ENCODE data around the gene NPHP4. TPM values are rescaled to one million over a fixed set of nuclear protein-coding genes. Genes with fewer than 3 reads are reported as not detected.

The NPHP4 gene
- total RNA-seq, 2 experiments from 2014 or later, result 6.2 to 7.7 TPM

GRCh38 chr1:5909576-5910275 lies 82.5 kb downstream of the NPHP4 start:
- DNase-seq (no peak), ATAC-seq (ENCODE audit: poor library complexity) (no peak)
- Histone ChIP-seq H3K27ac (ENCODE audit: low read depth in 1 of 2, low read length in 2 of 2) (no peak overlapping the region), H3K4me1 (ENCODE audit: insufficient read depth, low read length) (no peaks in the 10 kb centered on the region), H3K36me3 (ENCODE audit: insufficient read depth, low read length) (peaks cover 10% of the 10 kb centered on the region), H3K9me3 (ENCODE audit: control insufficient read depth in 1 of 2, insufficient read depth in 1 of 2, low read length in 2 of 2) (no peaks in the 10 kb centered on the region), H3K4me3 (ENCODE audit: low read length) (no peak overlapping the region), H3K27me3 (ENCODE audit: control insufficient read depth in 1 of 2, insufficient read depth in 2 of 2, low read length in 2 of 2) (no peaks in the 10 kb centered on the region)
- intact Hi-C loops (cut with DNase I, micrococcal nuclease), result no loop called here
- H3K36me3 Mint-ChIP-seq (ENCODE audit: low read depth), result peaks cover 2% of the 10 kb centered on the region
- H3K4me3 Mint-ChIP-seq, result no peak overlapping the region
- no peaks in the 10 kb centered on the region for H3K4me1 Mint-ChIP-seq (ENCODE audit: low read depth)
- no peaks in the 10 kb centered on the region for H3K9me3 Mint-ChIP-seq
- H3K27ac Mint-ChIP-seq, result no peak overlapping the region
- no peaks in the 10 kb centered on the region for H3K27me3 Mint-ChIP-seq
- POLR2A ChIA-PET, result no interaction called here
- TF ChIP-seq CTCF (IDR thresholded peaks at IDR 0.05), result no peak
- CTCF ChIA-PET, result no interaction called here

GRCh38 chr1:5908461-5909375 lies 83.5 kb downstream of the NPHP4 start:
- intact Hi-C loops (cut with DNase I, micrococcal nuclease), result no loop called here
- POLR2A ChIA-PET, result no interaction called here

GRCh38 chr1:5907966-5908365 lies 84.3 kb downstream of the NPHP4 start:
- Histone ChIP-seq H3K4me1 (ENCODE audit: insufficient read depth, low read length) (no peaks in the 10 kb centered on the region), H3K27ac (ENCODE audit: low read depth in 1 of 2, low read length in 2 of 2) (no peak overlapping the region), H3K9me3 (ENCODE audit: control insufficient read depth in 1 of 2, insufficient read depth in 1 of 2, low read length in 2 of 2) (no peaks in the 10 kb centered on the region), H3K36me3 (ENCODE audit: insufficient read depth, low read length) (peaks cover 13% of the 10 kb centered on the region), H3K27me3 (ENCODE audit: control insufficient read depth in 1 of 2, insufficient read depth in 2 of 2, low read length in 2 of 2) (no peaks in the 10 kb centered on the region), H3K4me3 (ENCODE audit: low read length) (no peak overlapping the region)
- intact Hi-C loops (cut with DNase I, micrococcal nuclease), result no loop called here
- DNase-seq (no peak), ATAC-seq (ENCODE audit: poor library complexity) (no peak)
- TF ChIP-seq CTCF (IDR thresholded peaks at IDR 0.05), result no peak
- ChIA-PET CTCF (no interaction called here), POLR2A (no interaction called here)
- no peak overlapping the region for H3K4me3 Mint-ChIP-seq
- no peaks in the 10 kb centered on the region for H3K4me1 Mint-ChIP-seq (ENCODE audit: low read depth)
- H3K27ac Mint-ChIP-seq, result no peak overlapping the region
- H3K36me3 Mint-ChIP-seq (ENCODE audit: low read depth), result peaks cover 14% of the 10 kb centered on the region
- H3K9me3 Mint-ChIP-seq, result no peaks in the 10 kb centered on the region
- no peaks in the 10 kb centered on the region for H3K27me3 Mint-ChIP-seq

More at GRCh38 chr1:5908461-5909375, 83.5 kb downstream of the NPHP4 start:
- no peaks in the 10 kb centered on the region for H3K9me3 ChIP-seq (ENCODE audit: control insufficient read depth in 1 of 2, insufficient read depth in 1 of 2, low read length in 2 of 2)
- Mint-ChIP-seq H3K4me3 (no peak overlapping the region), H3K27me3 (no peaks in the 10 kb centered on the region), H3K36me3 (ENCODE audit: low read depth) (peaks cover 12% of the 10 kb centered on the region), H3K4me1 (ENCODE audit: low read depth) (no peaks in the 10 kb centered on the region), H3K27ac (no peak overlapping the region), H3K9me3 (no peaks in the 10 kb centered on the region)
- no peak for ATAC-seq (ENCODE audit: poor library complexity)
- no peak overlapping the region for H3K27ac ChIP-seq (ENCODE audit: low read depth in 1 of 2, low read length in 2 of 2)
- H3K4me1 ChIP-seq (ENCODE audit: insufficient read depth, low read length), result no peaks in the 10 kb centered on the region
- peaks cover 13% of the 10 kb centered on the region for H3K36me3 ChIP-seq (ENCODE audit: insufficient read depth, low read length)
- CTCF ChIA-PET, result no interaction called here
- DNase-seq, result no peak
- no peaks in the 10 kb centered on the region for H3K27me3 ChIP-seq (ENCODE audit: control insufficient read depth in 1 of 2, insufficient read depth in 2 of 2, low read length in 2 of 2)
- no peak overlapping the region for H3K4me3 ChIP-seq (ENCODE audit: low read length)
- no peak for TF ChIP-seq CTCF (IDR thresholded peaks at IDR 0.05)

All from CD4-positive, alpha-beta T cell (primary cell).